Left lung (tissue), 10 donors: ENCODE measurements around the gene RPL6. TPM values are rescaled to one million over a fixed set of nuclear protein-coding genes. Genes with fewer than 3 reads are reported as not detected.
"Not testable (repeated sequence)": the region's sequence is repeated elsewhere in the genome, so short reads cannot be mapped to it uniquely, and the experiment has no call there.

ENCODE experiments used
- ATAC-seq: fragments of 200-7000 bp; cut with Tn5 transposase; one replicate; pipeline ENCODE4 v1.9.1; 2020; ENCODE audit warnings: moderate library complexity
- DNase-seq, 4 donors: peaks; one replicate each; pipeline ENCODE4 v3.0.0-alpha.2; 2013 to 2020
- H3K27ac ChIP-seq, 2 donors: fragments of 200-600 bp; sonication (generic) in 1 of 2; one replicate each; pipeline versions ENCODE4 v1.5.0 to v1.8.0; 2020 to 2021
- H3K27me3 ChIP-seq, 2 donors: fragments of 200-600 bp; sonication (generic) in 1 of 2; one replicate each; pipeline versions ENCODE4 v1.5.0 to v1.8.0; 2020 to 2021
- H3K36me3 ChIP-seq, 2 donors: fragments of 200-600 bp; sonication (generic) in 1 of 2; one replicate each; pipeline versions ENCODE4 v1.5.0 to v1.8.0; 2020 to 2021
- H3K4me1 ChIP-seq, 2 donors: fragments of 200-600 bp; one replicate each; pipeline ENCODE4 v1.8.0; 2021
- H3K4me3 ChIP-seq, 2 donors: fragments of 200-600 bp; sonication (generic) in 1 of 2; one replicate each; pipeline versions ENCODE4 v1.5.0 to v1.8.0; 2020 to 2021; ENCODE audit warnings: mild to moderate bottlenecking in 1 of 2
- H3K9me3 ChIP-seq, 2 donors: fragments of 200-600 bp; sonication (generic) in 1 of 2; one replicate each; pipeline versions ENCODE4 v1.5.0 to v1.8.0; 2020 to 2021
- CTCF ChIP-seq, 2 donors: fragments of 200-600 bp; sonication (generic) in 1 of 2; IDR thresholded peaks; one replicate each; pipeline versions ENCODE4 v1.5.0 to v1.8.0; 2021; ENCODE audit warnings: antibody characterized with exemption in 2 of 2
- intact Hi-C, 2 donors: fragments of 100-400 bp; cut with DNase I; formaldehyde crosslinking; loops; one replicate each; pipeline versions ENCODE4 v1.11.2 to v1.14.2; 2022
- polyA plus RNA-seq, 6 donors: library from polyadenylated mRNA; unstranded; fragments of 120-200 nt; gene quantifications; one replicate each; pipeline ENCODE4 v1.2.1, GENCODE V29; 2013; ENCODE audit not compliant: insufficient read length in 6 of 6
- total RNA-seq, 2 donors: library from RNA; stranded (reverse); fragmentation: NEBNext Ultra II Directional; extraction: Animal tissue kit (Norgen Biotek cat#: 25700); gene quantifications; one replicate each; pipeline ENCODE4 v1.2.1, GENCODE V29; 2021
- donor health status: DM: no; HTN: yes; CAD: no.
- donor health status: DM: no; HTN: no; CAD: no.

RPL6 gene
- total and polyA plus RNA-seq, 8 donors = 954 to 2,888 (median 2,613) TPM

GRCh38 chr12:112439769-112440168 lies 30.4 kb upstream of the RPL6 start:
- Histone ChIP-seq H3K9me3 (no peaks in the 10 kb centered on the region), H3K27ac (no peak overlapping the region), H3K27me3 (no peaks in the 10 kb centered on the region), H3K36me3 (no peaks in the 10 kb centered on the region), H3K4me3 (no peak overlapping the region), H3K4me1 (no peaks in the 10 kb centered on the region)
- intact Hi-C loops = no loop called here
- TF ChIP-seq CTCF (IDR thresholded peaks at IDR 0.05) = no peak
- ATAC-seq = no peak
- DNase-seq = no peak

GRCh38 chr12:112438645-112439044 lies 29.2 kb upstream of the RPL6 start:
- H3K36me3 ChIP-seq, H3K4me1 ChIP-seq, DNase-seq, intact Hi-C loops, H3K4me3 ChIP-seq, H3K9me3 ChIP-seq, ATAC-seq, H3K27me3 ChIP-seq, H3K27ac ChIP-seq: not testable (repeated sequence)

- intact Hi-C loops = no loop called here
- no peaks in the 10 kb centered on the region for H3K4me1 ChIP-seq
- H3K36me3 ChIP-seq = no peaks in the 10 kb centered on the region
- H3K27ac ChIP-seq = no peak overlapping the region
- no peak for ATAC-seq
- no peak for TF ChIP-seq CTCF (IDR thresholded peaks at IDR 0.05)
- DNase-seq = no peak
- H3K27me3 ChIP-seq = no peaks in the 10 kb centered on the region
- H3K4me3 ChIP-seq = no peak overlapping the region
- H3K9me3 ChIP-seq = no peaks in the 10 kb centered on the region
These were observed 24.1 kb upstream of the RPL6 start for GRCh38 chr12:112433551-112433950.

- Histone ChIP-seq H3K27me3 (no peaks in the 10 kb centered on the region), H3K4me1 (no peaks in the 10 kb centered on the region), H3K9me3 (no peaks in the 10 kb centered on the region), H3K4me3 (no peak overlapping the region), H3K36me3 (no peaks in the 10 kb centered on the region), H3K27ac (no peak overlapping the region)
- intact Hi-C loops = no loop called here
- no peak for ATAC-seq
- no peak for DNase-seq
- no peak for TF ChIP-seq CTCF (IDR thresholded peaks at IDR 0.05)
These were observed 22.6 kb upstream of the RPL6 start for GRCh38 chr12:112431965-112432364.

GRCh38 chr12:112430929-112431328 lies 21.5 kb upstream of the RPL6 start:
- no peaks in the 10 kb centered on the region for H3K4me1 ChIP-seq
- no peak for ATAC-seq

More at GRCh38 chr12:112430929-112431328, 21.5 kb upstream of the RPL6 start:
- Histone ChIP-seq H3K9me3 (no peaks in the 10 kb centered on the region), H3K36me3 (no peaks in the 10 kb centered on the region), H3K4me3 (no peak overlapping the region), H3K27ac (no peak overlapping the region), H3K27me3 (no peaks in the 10 kb centered on the region)
- no peak for TF ChIP-seq CTCF (IDR thresholded peaks at IDR 0.05)
- intact Hi-C loops = no loop called here
- DNase-seq = no peak
